ENCODE results near the gene PYGO2. TPM values are rescaled to one million over a fixed set of nuclear protein-coding genes. Genes with fewer than 3 reads are reported as not detected.
"Not testable (repeated sequence)": the region's sequence is repeated elsewhere in the genome, so short reads cannot be mapped to it uniquely, and the experiment has no call there.

PYGO2 gene
- total RNA-seq, 1 experiment from 2014 or later: 37.3 TPM

DNA sequence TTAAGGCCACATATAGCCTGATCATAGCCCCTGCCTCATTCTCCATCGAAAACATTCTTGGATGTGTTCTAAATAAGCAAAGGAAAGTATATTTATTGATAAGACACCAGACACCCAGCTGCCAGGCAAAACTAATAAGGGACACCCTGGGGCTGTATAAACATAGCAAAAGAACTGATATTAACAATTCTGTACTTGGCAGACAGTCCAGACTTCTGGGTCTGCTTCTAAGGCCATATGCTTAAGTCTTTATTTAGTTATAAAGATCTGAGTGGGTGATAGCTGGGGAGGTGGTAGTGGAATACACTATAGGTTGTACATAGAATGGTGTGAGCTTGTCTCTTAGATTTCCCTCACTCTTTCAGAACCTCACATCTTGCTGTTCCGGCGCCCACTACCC lies 16.8 kb upstream of the PYGO2 start:
- Histone ChIP-seq H3K4me2 (ENCODE audit: low read depth, low read length, poor library complexity, severe bottlenecking) (no peak overlapping the region), H2AFZ (ENCODE audit: low read length) (no peak overlapping the region), H3K4me3 (ENCODE audit: low read length) (no peak overlapping the region), H3K9ac (ENCODE audit: low read length) (no peak overlapping the region), H3K79me2 (ENCODE audit: low read length) (peaks cover 44% of the 10 kb centered on the region), H3K4me1 (ENCODE audit: low read length) (peaks cover 29% of the 10 kb centered on the region), H3K27me3 (ENCODE audit: low read length) (no peaks in the 10 kb centered on the region), H3K36me3 (ENCODE audit: insufficient read depth, low read length) (peaks cover 26% of the 10 kb centered on the region), H3K9me2 (replicated peaks; ENCODE audit: insufficient read depth, low read length) (no peaks in the 10 kb centered on the region), H3K27ac (ENCODE audit: low read length) (peak overlapping the region; percentile 94; the same call in 1 of the 2 replicates), H4K20me1 (ENCODE audit: insufficient read depth, low read depth, low read length) (no peaks in the 10 kb centered on the region), H3K9me3 (ENCODE audit: low read length) (no peaks in the 10 kb centered on the region)
- no peak for DNase-seq

DNA sequence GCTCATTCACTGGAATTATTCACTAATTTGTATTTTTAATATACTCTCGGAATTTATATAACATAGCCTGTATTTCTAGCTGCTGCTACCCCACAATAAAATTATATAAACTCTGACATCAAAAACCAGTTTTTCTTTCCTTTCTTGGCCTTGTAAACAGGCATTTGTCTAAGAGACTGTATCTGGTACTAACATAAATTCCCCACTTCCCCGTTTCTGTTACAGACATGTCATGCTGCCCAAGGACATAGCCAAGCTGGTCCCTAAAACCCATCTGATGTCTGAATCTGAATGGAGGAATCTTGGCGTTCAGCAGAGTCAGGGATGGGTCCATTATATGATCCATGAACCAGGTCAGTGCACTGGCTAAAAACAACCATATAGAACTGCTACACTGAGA lies 16.2 kb upstream of the PYGO2 start:
- Histone ChIP-seq H3K79me2 (ENCODE audit: low read length) (peaks cover 46% of the 10 kb centered on the region), H3K27ac (ENCODE audit: low read length) (peak overlapping the region; percentile 94), H3K36me3 (ENCODE audit: insufficient read depth, low read length) (peaks cover 26% of the 10 kb centered on the region), H3K4me2 (ENCODE audit: low read depth, low read length, poor library complexity, severe bottlenecking) (peak overlapping the region; percentile 23), H3K4me1 (ENCODE audit: low read length) (peaks cover 33% of the 10 kb centered on the region)
- H4K20me1 ChIP-seq (ENCODE audit: insufficient read depth, low read depth, low read length); H3K27me3 ChIP-seq (ENCODE audit: low read length); DNase-seq; H3K4me3 ChIP-seq (ENCODE audit: low read length); H3K9me3 ChIP-seq (ENCODE audit: low read length); H2AFZ ChIP-seq (ENCODE audit: low read length); H3K9ac ChIP-seq (ENCODE audit: low read length); H3K9me2 ChIP-seq (replicated peaks; ENCODE audit: insufficient read depth, low read length): not testable (repeated sequence)

DNA sequence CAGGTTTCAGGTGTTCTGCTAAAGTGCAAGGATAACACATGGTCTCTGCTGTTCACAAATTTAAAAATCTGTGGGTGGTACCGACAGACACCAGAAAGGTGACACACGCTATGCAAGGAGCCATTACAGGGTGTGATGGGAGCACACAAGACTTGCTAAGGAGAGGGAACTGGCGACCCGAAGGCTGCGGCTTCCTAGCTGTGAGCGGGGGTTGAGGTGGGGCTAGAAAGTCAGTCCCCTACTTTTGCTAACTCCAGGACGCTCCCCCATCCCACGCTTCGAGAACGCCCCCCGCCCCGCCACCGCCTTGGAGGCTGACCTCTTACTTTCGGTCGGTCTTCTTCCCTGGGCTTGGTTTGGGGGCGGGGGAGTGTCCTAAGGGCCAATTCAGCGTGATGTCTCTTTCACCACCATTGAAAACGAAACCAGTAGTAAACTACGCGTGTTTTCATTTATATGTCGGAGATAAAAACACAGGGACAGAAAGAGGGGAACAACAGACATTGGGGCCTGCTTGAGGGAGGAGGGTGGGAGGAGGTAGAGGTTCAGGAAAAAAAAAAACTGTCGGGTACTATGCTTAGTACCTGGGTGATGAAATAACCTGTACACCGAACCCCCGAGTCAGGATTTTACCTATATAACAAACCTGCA lies 14.0 kb upstream of the PYGO2 start:
- H3K27me3 ChIP-seq (ENCODE audit: low read length): no peaks in the 10 kb centered on the region
- H3K9me3 ChIP-seq (ENCODE audit: low read length): no peaks in the 10 kb centered on the region
- no peak overlapping the region for H2AFZ ChIP-seq (ENCODE audit: low read length)
- H3K27ac ChIP-seq (ENCODE audit: low read length): peak overlapping the region; percentile 94
- H3K4me3 ChIP-seq (ENCODE audit: low read length): peak overlapping the region; percentile 73
- no peaks in the 10 kb centered on the region for H3K9me2 ChIP-seq (replicated peaks; ENCODE audit: insufficient read depth, low read length)
- peak overlapping the region; percentile 79 for H3K4me2 ChIP-seq (ENCODE audit: low read depth, low read length, poor library complexity, severe bottlenecking)
- peak; percentile 76 for DNase-seq
- peaks cover 42% of the 10 kb centered on the region for H3K4me1 ChIP-seq (ENCODE audit: low read length)
- H3K79me2 ChIP-seq (ENCODE audit: low read length): peaks cover 62% of the 10 kb centered on the region
- H3K9ac ChIP-seq (ENCODE audit: low read length): peak overlapping the region; percentile 79
- H3K36me3 ChIP-seq (ENCODE audit: insufficient read depth, low read length): peaks cover 26% of the 10 kb centered on the region
- H4K20me1 ChIP-seq (ENCODE audit: insufficient read depth, low read depth, low read length): no peaks in the 10 kb centered on the region

DNA sequence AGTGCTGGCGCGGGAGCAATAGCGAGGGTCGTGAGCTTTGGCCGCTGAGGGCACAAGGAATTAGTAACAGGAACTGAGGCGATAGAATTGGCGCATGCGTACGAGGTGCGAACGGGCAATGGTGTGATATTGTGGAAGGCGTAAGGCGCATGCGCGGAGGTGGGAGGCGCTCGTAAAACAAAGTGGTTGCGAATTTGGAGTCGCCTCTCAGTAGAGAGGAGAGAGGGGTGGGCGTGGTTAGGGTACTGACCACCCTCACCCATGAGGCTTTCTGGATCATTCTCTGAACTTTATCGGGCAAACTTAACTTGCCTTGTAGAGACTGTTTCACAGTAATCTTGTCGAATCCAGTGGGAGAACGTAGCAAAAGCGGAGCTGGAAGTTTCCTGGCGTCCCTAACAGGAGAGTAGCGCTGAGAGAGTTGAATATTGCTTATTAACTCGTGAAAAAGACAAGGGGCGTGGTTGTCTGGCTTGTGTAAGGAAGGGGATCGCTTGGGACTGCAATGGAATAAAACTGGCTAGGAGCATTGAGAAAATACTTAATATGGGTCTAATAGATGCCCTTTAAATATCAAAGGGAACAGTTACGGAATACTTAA lies 13.3 kb upstream of the PYGO2 start:
- Histone ChIP-seq H3K4me3 (ENCODE audit: low read length) (peak overlapping the region; percentile 73), H3K9me3 (ENCODE audit: low read length) (no peaks in the 10 kb centered on the region), H3K4me2 (ENCODE audit: low read depth, low read length, poor library complexity, severe bottlenecking) (peak overlapping the region; percentile 79), H3K79me2 (ENCODE audit: low read length) (peaks cover 68% of the 10 kb centered on the region), H4K20me1 (ENCODE audit: insufficient read depth, low read depth, low read length) (no peaks in the 10 kb centered on the region), H3K27ac (ENCODE audit: low read length) (peak overlapping the region; percentile 94), H3K9me2 (replicated peaks; ENCODE audit: insufficient read depth, low read length) (no peaks in the 10 kb centered on the region), H3K27me3 (ENCODE audit: low read length) (no peaks in the 10 kb centered on the region), H3K36me3 (ENCODE audit: insufficient read depth, low read length) (peaks cover 26% of the 10 kb centered on the region), H3K9ac (ENCODE audit: low read length) (peak overlapping the region; percentile 79), H2AFZ (ENCODE audit: low read length) (no peak overlapping the region), H3K4me1 (ENCODE audit: low read length) (peaks cover 48% of the 10 kb centered on the region)
- DNase-seq: peak; percentile 98

- H2AFZ ChIP-seq (ENCODE audit: low read length): no peak within 1 kb of the TSS; the same call in 1 of the 2 replicates
- H3K27ac ChIP-seq (ENCODE audit: low read length): peak within 1 kb of the TSS; percentile 94
- H3K4me2 ChIP-seq (ENCODE audit: low read depth, low read length, poor library complexity, severe bottlenecking): peak within 1 kb of the TSS; percentile 90
- H3K4me1 ChIP-seq (ENCODE audit: low read length): peaks cover 53% of the 10 kb centered on the region
- DNase-seq: peak; percentile 100
- no peaks in the 10 kb centered on the region for H3K9me3 ChIP-seq (ENCODE audit: low read length)
- peak within 1 kb of the TSS; percentile 94 for H3K9ac ChIP-seq (ENCODE audit: low read length)
- peaks cover 22% of the 10 kb centered on the region for H3K36me3 ChIP-seq (ENCODE audit: insufficient read depth, low read length)
- H3K79me2 ChIP-seq (ENCODE audit: low read length): peaks cover 75% of the 10 kb centered on the region
- H4K20me1 ChIP-seq (ENCODE audit: insufficient read depth, low read depth, low read length): no peaks in the 10 kb centered on the region
- peak within 1 kb of the TSS; percentile 73 for H3K4me3 ChIP-seq (ENCODE audit: low read length)
- H3K9me2 ChIP-seq (replicated peaks; ENCODE audit: insufficient read depth, low read length): no peaks in the 10 kb centered on the region
- H3K27me3 ChIP-seq (ENCODE audit: low read length): no peaks in the 10 kb centered on the region
Observed at GRCh38 chr1:154974102-154974807, 12.7 kb upstream of the PYGO2 start, which contains the start of gene CKS1B. Gene CKS1B (plus strand): TSS chr1:154974681. CDS start chr1:154974746, 65 bp downstream.

GRCh38 chr1:154973344-154974101 lies 11.9 kb upstream of the PYGO2 start:
- Histone ChIP-seq H3K9me2 (replicated peaks; ENCODE audit: insufficient read depth, low read length) (no peaks in the 10 kb centered on the region), H2AFZ (ENCODE audit: low read length) (no peak overlapping the region; the same call in 1 of the 2 replicates)

DNA sequence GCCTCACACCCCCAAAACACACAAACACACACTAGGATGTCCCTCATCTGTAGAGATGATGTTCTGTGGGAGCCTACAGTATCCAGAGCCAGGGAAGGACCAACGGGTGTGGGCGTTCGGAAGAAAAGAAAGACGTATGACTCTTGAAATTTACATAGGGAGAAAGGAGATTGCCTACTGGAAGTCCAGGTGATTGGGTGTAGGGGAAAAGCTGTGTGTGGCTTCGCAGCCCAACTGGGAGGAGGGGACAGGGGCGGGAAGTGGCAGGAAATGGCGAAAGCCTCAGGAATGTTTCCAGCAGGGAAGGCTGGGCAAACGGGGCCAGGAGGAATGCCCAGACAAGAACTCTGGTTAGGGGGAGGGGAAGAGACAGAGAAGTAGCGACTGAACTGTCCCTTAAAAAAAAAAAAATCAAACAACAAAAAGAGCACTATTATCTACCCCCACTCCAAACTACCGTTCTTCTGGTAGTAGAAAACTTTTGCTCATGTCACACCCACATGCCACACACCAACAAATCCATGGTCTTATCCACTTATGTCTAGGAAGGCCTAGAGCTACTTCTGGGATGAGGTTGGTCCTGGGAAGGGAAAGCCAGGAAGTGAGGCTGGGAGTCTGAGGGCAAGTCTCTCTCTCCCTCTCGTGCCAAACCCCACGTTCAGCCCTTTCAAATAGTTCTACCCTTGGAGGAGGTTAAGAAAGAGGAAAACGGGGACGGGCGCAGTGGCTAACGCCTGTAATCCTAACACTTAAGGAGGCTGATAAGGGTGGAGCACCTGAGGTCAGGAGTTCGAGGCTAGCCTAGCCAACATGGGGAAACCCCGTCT lies 11.1 kb upstream of the PYGO2 start:
- H3K79me2 ChIP-seq (ENCODE audit: low read length): peaks cover 70% of the 10 kb centered on the region
- no peak overlapping the region for H2AFZ ChIP-seq (ENCODE audit: low read length)
- H3K27me3 ChIP-seq (ENCODE audit: low read length): no peaks in the 10 kb centered on the region
- no peaks in the 10 kb centered on the region for H3K9me3 ChIP-seq (ENCODE audit: low read length)
- H3K36me3 ChIP-seq (ENCODE audit: insufficient read depth, low read length): peaks cover 11% of the 10 kb centered on the region; the same call in 1 of the 2 replicates
- peak overlapping the region; percentile 73; the same call in 1 of the 2 replicates for H3K4me3 ChIP-seq (ENCODE audit: low read length)
- H4K20me1 ChIP-seq (ENCODE audit: insufficient read depth, low read depth, low read length): no peaks in the 10 kb centered on the region
- peaks cover 57% of the 10 kb centered on the region for H3K4me1 ChIP-seq (ENCODE audit: low read length)
- H3K4me2 ChIP-seq (ENCODE audit: low read depth, low read length, poor library complexity, severe bottlenecking): peak overlapping the region; percentile 90
- DNase-seq: no peak
- peak overlapping the region; percentile 94 for H3K9ac ChIP-seq (ENCODE audit: low read length)
- no peak overlapping the region for H3K27ac ChIP-seq (ENCODE audit: low read length)
- no peaks in the 10 kb centered on the region for H3K9me2 ChIP-seq (replicated peaks; ENCODE audit: insufficient read depth, low read length)

More at GRCh38 chr1:154973344-154974101, 11.9 kb upstream of the PYGO2 start:
- H3K4me2 ChIP-seq (ENCODE audit: low read depth, low read length, poor library complexity, severe bottlenecking): peak overlapping the region; percentile 90
- no peaks in the 10 kb centered on the region for H4K20me1 ChIP-seq (ENCODE audit: insufficient read depth, low read depth, low read length)
- peak overlapping the region; percentile 73 for H3K4me3 ChIP-seq (ENCODE audit: low read length)
- H3K27ac ChIP-seq (ENCODE audit: low read length): peak overlapping the region; percentile 94
- peak; percentile 98 for DNase-seq
- H3K79me2 ChIP-seq (ENCODE audit: low read length): peaks cover 78% of the 10 kb centered on the region
- peaks cover 19% of the 10 kb centered on the region for H3K36me3 ChIP-seq (ENCODE audit: insufficient read depth, low read length)
- H3K9ac ChIP-seq (ENCODE audit: low read length): peak overlapping the region; percentile 94
- no peaks in the 10 kb centered on the region for H3K9me3 ChIP-seq (ENCODE audit: low read length)
- no peaks in the 10 kb centered on the region for H3K27me3 ChIP-seq (ENCODE audit: low read length)
- H3K4me1 ChIP-seq (ENCODE audit: low read length): peaks cover 57% of the 10 kb centered on the region

Measured in Karpas-422 (cell line).